ENCODE measurements around the gene SERINC4. TPM values are rescaled to one million over a fixed set of nuclear protein-coding genes. Genes with fewer than 3 reads are reported as not detected.

SERINC4 gene
- polyA plus RNA-seq, 1 of the 3 experiments (the other 2 are of a cell fraction), result 0.05 TPM

DNA sequence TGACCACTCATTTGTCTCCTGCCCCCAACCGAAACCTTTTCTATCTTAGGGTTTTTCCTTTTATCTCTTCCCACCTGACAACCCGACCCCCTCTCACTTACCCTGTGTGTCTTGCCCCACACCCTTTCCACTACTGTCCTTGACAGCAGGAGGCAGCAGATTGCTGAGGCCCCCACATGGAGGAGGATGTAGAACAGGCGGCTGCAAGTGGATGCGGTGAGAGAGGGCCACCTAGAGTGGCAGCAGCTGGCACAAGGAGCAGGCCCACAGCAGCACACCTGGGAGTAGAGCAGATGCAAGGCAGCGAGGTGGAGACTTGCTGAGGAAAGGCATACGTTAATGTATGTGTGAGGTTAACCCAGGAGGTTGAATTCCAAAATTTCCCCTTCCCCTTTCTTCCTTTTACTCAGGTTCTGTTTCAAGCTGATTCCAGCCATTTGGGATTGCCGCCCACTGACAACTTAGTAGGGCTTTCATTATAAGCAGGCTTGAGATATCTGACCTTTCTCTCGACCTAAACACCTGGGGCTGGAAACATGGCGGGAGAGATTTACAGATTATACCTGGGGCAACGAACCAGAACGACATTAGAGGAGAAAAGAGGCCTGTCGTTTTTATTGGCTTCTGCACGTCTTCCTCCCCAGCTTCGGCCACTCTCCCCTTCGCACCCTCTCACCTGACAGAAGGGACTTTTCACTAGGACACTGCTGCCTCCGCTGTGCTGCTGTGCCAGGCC is 643 bp downstream of the SERINC4 start:
- TF ChIP-seq POLR2AphosphoS5 (IDR thresholded peaks at IDR 0.05; ENCODE audit: low read depth, low read length), result no peak
- TF ChIP-seq TAF1 (IDR thresholded peaks at IDR 0.05; ENCODE audit: borderline replicate concordance, low read depth, low read length), result no peak
- H3K79me2 ChIP-seq (ENCODE audit: insufficient read depth), result peaks cover 44% of the 10 kb centered on the region
- peaks cover 42% of the 10 kb centered on the region for H3F3A ChIP-seq (replicated peaks; ENCODE audit: insufficient read depth)
- peak overlapping the region in 1 of 2 experiments; percentile 92; a peak in 2 of 4 replicates for H3K27ac ChIP-seq (ENCODE audit: low read depth in 2 of 2, low read length in 1 of 2)
- WGBS (ENCODE audit: low lambda C conversion rate), result 92% methylated on average over 16 of the region's 16 CpGs
- H3K4me2 ChIP-seq, result no peak overlapping the region
- no peak overlapping the region for H2AFZ ChIP-seq (ENCODE audit: low read depth)
- peaks cover 20% of the 10 kb centered on the region for H4K20me1 ChIP-seq (ENCODE audit: insufficient read depth)
- CTCF ChIA-PET, result interaction anchor here (1.1 kb wide), 1 partner anchor 29 kb away, joined by 4 read pairs; no protein-coding TSS in a partner anchor
- DNase-seq, result no peak
- peaks cover 46 to 50% of the 10 kb centered on the region in 2 experiments for H3K36me3 ChIP-seq (replicated peaks in 1 of 2; ENCODE audit: control insufficient read depth in 1 of 2, insufficient read depth in 2 of 2, low read length in 1 of 2)
- H3K4me1 ChIP-seq (ENCODE audit: control insufficient read depth in 1 of 2, insufficient read depth in 2 of 2, low read depth in 1 of 2, low read length in 1 of 2), result peaks cover 9 to 17% of the 10 kb centered on the region in 2 experiments
- POLR2A ChIA-PET, result interaction anchor here (0.6 kb wide), 1 partner anchor 46 kb away, joined by 4 read pairs; no protein-coding TSS in a partner anchor
- H3K9me3 ChIP-seq, result no peaks in the 10 kb centered on the region
- no peaks in the 10 kb centered on the region for H3K9me2 ChIP-seq
- H3K9ac ChIP-seq, result no peak overlapping the region
- no peaks in the 10 kb centered on the region for H3K27me3 ChIP-seq (ENCODE audit: insufficient read depth)
- H3K4me3 ChIP-seq (ENCODE audit: low read depth in 2 of 2, low read length in 1 of 2), result no peak overlapping the region

DNA sequence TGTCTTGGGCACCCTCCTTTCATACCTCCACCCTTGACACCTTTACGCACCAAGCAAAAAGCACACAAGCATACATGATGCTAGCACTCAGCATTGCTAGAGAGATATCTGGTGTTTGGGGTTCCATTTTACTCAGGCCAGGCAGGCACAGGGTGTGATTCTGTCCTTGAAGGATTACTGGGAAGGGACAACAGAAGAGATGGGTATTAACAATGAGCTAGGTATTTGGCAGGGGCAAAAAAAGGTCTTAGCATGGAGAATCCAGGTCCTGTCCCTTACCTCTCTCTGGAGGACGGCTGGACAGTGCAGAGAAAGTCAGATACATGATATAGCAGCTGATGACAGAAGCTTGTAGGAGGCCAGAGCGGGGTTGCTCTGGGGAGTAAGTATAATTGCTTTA is 3.5 kb downstream of the SERINC4 start:
- WGBS (ENCODE audit: low lambda C conversion rate), result 97% methylated on average over 3 of the region's 3 CpGs
- Histone ChIP-seq H3K4me3 (ENCODE audit: low read depth in 2 of 2, low read length in 1 of 2) (no peak overlapping the region), H3K4me1 (ENCODE audit: control insufficient read depth in 1 of 2, insufficient read depth in 2 of 2, low read depth in 1 of 2, low read length in 1 of 2) (peaks cover 20 to 29% of the 10 kb centered on the region in 2 experiments)

DNA sequence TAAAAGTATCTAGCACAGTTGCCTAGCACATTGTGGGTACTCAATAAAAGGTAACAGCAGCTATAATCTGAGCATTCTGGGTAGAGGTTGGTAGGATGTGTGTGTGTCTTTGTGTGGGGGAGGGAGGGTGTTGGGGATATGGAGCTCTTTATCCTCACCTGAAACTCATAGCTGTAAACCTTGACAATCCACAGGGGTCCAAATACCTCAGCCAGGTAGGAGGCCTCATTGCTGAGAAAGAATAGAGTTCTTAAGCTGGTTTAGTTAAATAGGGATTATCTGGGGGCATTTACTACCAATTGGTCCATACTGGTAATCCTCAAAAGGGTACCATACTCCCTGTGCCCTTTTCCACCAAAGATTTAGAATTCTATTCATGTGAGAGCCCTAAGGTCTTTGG is 4.0 kb downstream of the SERINC4 start:
- no peaks in the 10 kb centered on the region for H3K9me2 ChIP-seq
- H3K4me2 ChIP-seq, result no peak overlapping the region
- H3K79me2 ChIP-seq (ENCODE audit: insufficient read depth), result peaks cover 45% of the 10 kb centered on the region
- peaks cover 28% of the 10 kb centered on the region for H4K20me1 ChIP-seq (ENCODE audit: insufficient read depth)
- DNase-seq, result no peak
- no peak overlapping the region for H3K9ac ChIP-seq
- H2AFZ ChIP-seq (ENCODE audit: low read depth), result no peak overlapping the region
- H3K4me3 ChIP-seq (ENCODE audit: low read depth in 2 of 2, low read length in 1 of 2), result no peak overlapping the region
- 0 out of 4 replicates have a peak overlapping the region, but pooled peaks of 1 of the 2 experiments have one; percentile 4 for H3K27ac ChIP-seq (ENCODE audit: low read depth in 2 of 2, low read length in 1 of 2)
- H3K36me3 ChIP-seq (replicated peaks in 1 of 2; ENCODE audit: control insufficient read depth in 1 of 2, insufficient read depth in 2 of 2, low read length in 1 of 2), result peaks cover 43 to 46% of the 10 kb centered on the region in 2 experiments
- no peaks in the 10 kb centered on the region for H3K9me3 ChIP-seq
- H3F3A ChIP-seq (replicated peaks; ENCODE audit: insufficient read depth), result peaks cover 46% of the 10 kb centered on the region
- no peaks in the 10 kb centered on the region for H3K27me3 ChIP-seq (ENCODE audit: insufficient read depth)
- POLR2A ChIA-PET, result no interaction called here
- peaks cover 20 to 27% of the 10 kb centered on the region in 2 experiments; a peak in 3 of 4 replicates for H3K4me1 ChIP-seq (ENCODE audit: control insufficient read depth in 1 of 2, insufficient read depth in 2 of 2, low read depth in 1 of 2, low read length in 1 of 2)
- TF ChIP-seq, protein P1, sequence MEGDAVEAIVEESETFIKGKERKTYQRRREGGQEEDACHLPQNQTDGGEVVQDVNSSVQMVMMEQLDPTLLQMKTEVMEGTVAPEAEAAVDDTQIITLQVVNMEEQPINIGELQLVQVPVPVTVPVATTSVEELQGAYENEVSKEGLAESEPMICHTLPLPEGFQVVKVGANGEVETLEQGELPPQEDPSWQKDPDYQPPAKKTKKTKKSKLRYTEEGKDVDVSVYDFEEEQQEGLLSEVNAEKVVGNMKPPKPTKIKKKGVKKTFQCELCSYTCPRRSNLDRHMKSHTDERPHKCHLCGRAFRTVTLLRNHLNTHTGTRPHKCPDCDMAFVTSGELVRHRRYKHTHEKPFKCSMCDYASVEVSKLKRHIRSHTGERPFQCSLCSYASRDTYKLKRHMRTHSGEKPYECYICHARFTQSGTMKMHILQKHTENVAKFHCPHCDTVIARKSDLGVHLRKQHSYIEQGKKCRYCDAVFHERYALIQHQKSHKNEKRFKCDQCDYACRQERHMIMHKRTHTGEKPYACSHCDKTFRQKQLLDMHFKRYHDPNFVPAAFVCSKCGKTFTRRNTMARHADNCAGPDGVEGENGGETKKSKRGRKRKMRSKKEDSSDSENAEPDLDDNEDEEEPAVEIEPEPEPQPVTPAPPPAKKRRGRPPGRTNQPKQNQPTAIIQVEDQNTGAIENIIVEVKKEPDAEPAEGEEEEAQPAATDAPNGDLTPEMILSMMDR (IDR thresholded peaks at IDR 0.05), result no peak
- TF ChIP-seq JUND (IDR thresholded peaks at IDR 0.05), result no peak
- TF ChIP-seq EP300 (IDR thresholded peaks at IDR 0.05; ENCODE audit: borderline replicate concordance in 1 of 2, low read depth in 1 of 2, low read length in 1 of 2), result no peak
- CTCF ChIA-PET, result no interaction called here

More for the DNA sequence above, 3.5 kb downstream of the SERINC4 start:
- H2AFZ ChIP-seq (ENCODE audit: low read depth), result no peak overlapping the region
- H3K79me2 ChIP-seq (ENCODE audit: insufficient read depth), result peaks cover 51% of the 10 kb centered on the region
- H3K27me3 ChIP-seq (ENCODE audit: insufficient read depth), result no peaks in the 10 kb centered on the region
- H3F3A ChIP-seq (replicated peaks; ENCODE audit: insufficient read depth), result peaks cover 46% of the 10 kb centered on the region
- H4K20me1 ChIP-seq (ENCODE audit: insufficient read depth), result peaks cover 28% of the 10 kb centered on the region
- peaks cover 43 to 47% of the 10 kb centered on the region in 2 experiments for H3K36me3 ChIP-seq (replicated peaks in 1 of 2; ENCODE audit: control insufficient read depth in 1 of 2, insufficient read depth in 2 of 2, low read length in 1 of 2)
- TF ChIP-seq MEF2A (IDR thresholded peaks at IDR 0.05; ENCODE audit: borderline replicate concordance, low read depth) (no peak), MXI1 (IDR thresholded peaks at IDR 0.05; ENCODE audit: low read depth, low read length) (no peak)
- no peaks in the 10 kb centered on the region for H3K9me3 ChIP-seq
- H3K9ac ChIP-seq, result no peak overlapping the region
- ChIA-PET CTCF (interaction anchor here (0.6 kb wide), 1 partner anchor 8 kb away, joined by 3 read pairs; no protein-coding TSS in a partner anchor), POLR2A (interaction anchor here (0.6 to 1.2 kb wide), 2 partner anchors 28 to 782 kb away, joined by 3 to 4 read pairs; partner anchors contain the start of gene MFAP1)
- peak overlapping the region in 1 of 2 experiments; percentile 31; a peak in 2 of 4 replicates for H3K27ac ChIP-seq (ENCODE audit: low read depth in 2 of 2, low read length in 1 of 2)
- no peaks in the 10 kb centered on the region for H3K9me2 ChIP-seq
- no peak overlapping the region for H3K4me2 ChIP-seq
- no peak for DNase-seq
